DOHH2 (cell line): ENCODE data around the gene ZMYND8.
"Not testable (repeated sequence)": the region's sequence is repeated elsewhere in the genome, so short reads cannot be mapped to it uniquely, and the experiment has no call there.

Source experiments
- H3F3A ChIP-seq: fragments of 200-600 bp; sonication (generic), shearing (Covaris generic); 2 replicates; pipeline ENCODE4 v1.6.0; 2016; ENCODE audit warnings: antibody characterized with exemption, mild to moderate bottlenecking; ENCODE audit not compliant: control insufficient read depth, insufficient read depth
- H3K27ac ChIP-seq: fragments of 200-600 bp; sonication (generic); 2 replicates; pipeline ENCODE4 v1.5.1; 2014; ENCODE audit warnings: low read depth, mild to moderate bottlenecking, low read length, moderate library complexity
- H3K27me3 ChIP-seq: fragments of 200-600 bp; sonication (generic); 2 replicates; pipeline ENCODE4 v1.6.1; 2014; ENCODE audit warnings: mild to moderate bottlenecking, low read length, mixed read lengths; ENCODE audit not compliant: control insufficient read depth
- H3K36me3 ChIP-seq: fragments of 200-600 bp; sonication (generic); 2 replicates; pipeline ENCODE4 v1.6.1; 2014; ENCODE audit warnings: mild to moderate bottlenecking, low read length, moderate library complexity, mixed read lengths; ENCODE audit not compliant: control insufficient read depth
- H3K4me1 ChIP-seq: fragments of 200-600 bp; sonication (generic); 2 replicates; pipeline ENCODE4 v1.6.1; 2014; ENCODE audit warnings: mild to moderate bottlenecking, low read length, mixed read lengths; ENCODE audit not compliant: control insufficient read depth
- H3K4me2 ChIP-seq: fragments of 200-600 bp; sonication (generic); 2 replicates; pipeline ENCODE4 v1.6.0; 2014; ENCODE audit warnings: mild to moderate bottlenecking, low read length, moderate library complexity
- H3K4me3 ChIP-seq: fragments of 200-600 bp; sonication (generic); 2 replicates; pipeline ENCODE4 v1.5.1; 2014; ENCODE audit warnings: mild to moderate bottlenecking, low read length, mixed read lengths
- H3K79me2 ChIP-seq: fragments of 200-600 bp; sonication (generic); 2 replicates; pipeline ENCODE4 v1.6.1; 2014; ENCODE audit warnings: mild to moderate bottlenecking, low read length, mixed read lengths; ENCODE audit not compliant: control insufficient read depth
- H3K9me2 ChIP-seq: fragments of 200-600 bp; sonication (generic); replicated peaks from 2 replicates; pipeline ENCODE4 v1.6.1; 2014; ENCODE audit warnings: mild to moderate bottlenecking, low read length, mixed read lengths; ENCODE audit not compliant: control insufficient read depth
- H3K9me3 ChIP-seq: fragments of 200-600 bp; sonication (generic); 2 replicates; pipeline ENCODE4 v1.6.1; 2014; ENCODE audit warnings: antibody characterized with exemption, low read length, mixed read lengths; ENCODE audit not compliant: control insufficient read depth, insufficient read depth
- H4K20me1 ChIP-seq: fragments of 200-600 bp; sonication (generic); 2 replicates; pipeline ENCODE4 v1.6.0; 2014; ENCODE audit warnings: low read depth, mild to moderate bottlenecking, antibody characterized with exemption, low read length, moderate library complexity; ENCODE audit not compliant: control insufficient read depth, insufficient read depth
- EZH2phosphoT487 ChIP-seq: fragments of 200-600 bp; sonication (generic); IDR thresholded peaks from 2 replicates; pipeline ENCODE4 v1.6.1; 2017; ENCODE audit warnings: borderline replicate concordance, mild to moderate bottlenecking, antibody characterized with exemption, low read length, moderate library complexity, mixed read lengths
- TF ChIP-seq, protein P1 (sequence below): fragments of 200-600 bp; sonication (generic); IDR thresholded peaks from one replicate; pipeline ENCODE4 v1.5.1; 2014; ENCODE audit warnings: antibody characterized with exemption, mild to moderate bottlenecking, low read depth, low read length; ENCODE audit not compliant: poor library complexity, severe bottlenecking

ZMYND8 gene

DNA sequence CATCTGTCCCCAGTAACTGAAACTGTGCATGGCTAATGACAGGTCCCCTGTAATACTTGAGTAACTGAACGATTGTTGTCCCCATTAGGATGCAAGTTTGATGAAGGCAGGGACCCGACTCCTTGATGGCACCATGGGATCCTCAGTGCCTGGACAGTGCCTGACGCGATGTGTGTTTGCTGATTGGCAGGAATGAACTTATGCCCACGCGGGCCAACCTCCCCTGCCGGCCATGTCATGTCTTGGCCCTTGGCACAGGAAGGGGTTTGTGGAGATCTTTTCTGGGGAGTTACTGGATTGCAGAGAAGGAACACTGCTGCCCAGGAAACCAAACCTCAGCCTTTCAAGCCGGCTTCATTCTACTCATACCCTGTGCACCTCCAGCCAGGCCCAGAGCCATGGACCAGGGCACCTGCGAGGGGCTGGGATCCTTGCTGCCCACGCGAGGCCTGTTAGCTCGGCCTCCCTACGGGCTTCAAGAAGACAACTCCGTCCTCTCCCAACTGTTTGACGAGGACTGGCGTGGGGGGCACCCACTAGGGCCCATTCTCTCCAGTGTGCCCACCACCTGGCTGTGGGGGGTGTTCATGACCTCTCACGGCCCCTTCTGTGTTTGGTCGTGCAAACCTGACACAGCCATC is 147.8 kb downstream of the ZMYND8 start:
- TF ChIP-seq, protein P1, sequence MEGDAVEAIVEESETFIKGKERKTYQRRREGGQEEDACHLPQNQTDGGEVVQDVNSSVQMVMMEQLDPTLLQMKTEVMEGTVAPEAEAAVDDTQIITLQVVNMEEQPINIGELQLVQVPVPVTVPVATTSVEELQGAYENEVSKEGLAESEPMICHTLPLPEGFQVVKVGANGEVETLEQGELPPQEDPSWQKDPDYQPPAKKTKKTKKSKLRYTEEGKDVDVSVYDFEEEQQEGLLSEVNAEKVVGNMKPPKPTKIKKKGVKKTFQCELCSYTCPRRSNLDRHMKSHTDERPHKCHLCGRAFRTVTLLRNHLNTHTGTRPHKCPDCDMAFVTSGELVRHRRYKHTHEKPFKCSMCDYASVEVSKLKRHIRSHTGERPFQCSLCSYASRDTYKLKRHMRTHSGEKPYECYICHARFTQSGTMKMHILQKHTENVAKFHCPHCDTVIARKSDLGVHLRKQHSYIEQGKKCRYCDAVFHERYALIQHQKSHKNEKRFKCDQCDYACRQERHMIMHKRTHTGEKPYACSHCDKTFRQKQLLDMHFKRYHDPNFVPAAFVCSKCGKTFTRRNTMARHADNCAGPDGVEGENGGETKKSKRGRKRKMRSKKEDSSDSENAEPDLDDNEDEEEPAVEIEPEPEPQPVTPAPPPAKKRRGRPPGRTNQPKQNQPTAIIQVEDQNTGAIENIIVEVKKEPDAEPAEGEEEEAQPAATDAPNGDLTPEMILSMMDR: no peak
- TF ChIP-seq EZH2phosphoT487: no peak
- Histone ChIP-seq H3K9me3 (no peaks in the 10 kb centered on the region), H3K4me2 (no peak overlapping the region), H3K4me3 (no peak overlapping the region), H4K20me1 (no peaks in the 10 kb centered on the region), H3K36me3 (peaks cover 53% of the 10 kb centered on the region), H3F3A (peaks cover 2% of the 10 kb centered on the region; the same call in 1 of the 2 replicates), H3K9me2 (no peaks in the 10 kb centered on the region), H3K27ac (no peak overlapping the region), H3K4me1 (no peaks in the 10 kb centered on the region), H3K27me3 (no peaks in the 10 kb centered on the region), H3K79me2 (no peaks in the 10 kb centered on the region)

DNA sequence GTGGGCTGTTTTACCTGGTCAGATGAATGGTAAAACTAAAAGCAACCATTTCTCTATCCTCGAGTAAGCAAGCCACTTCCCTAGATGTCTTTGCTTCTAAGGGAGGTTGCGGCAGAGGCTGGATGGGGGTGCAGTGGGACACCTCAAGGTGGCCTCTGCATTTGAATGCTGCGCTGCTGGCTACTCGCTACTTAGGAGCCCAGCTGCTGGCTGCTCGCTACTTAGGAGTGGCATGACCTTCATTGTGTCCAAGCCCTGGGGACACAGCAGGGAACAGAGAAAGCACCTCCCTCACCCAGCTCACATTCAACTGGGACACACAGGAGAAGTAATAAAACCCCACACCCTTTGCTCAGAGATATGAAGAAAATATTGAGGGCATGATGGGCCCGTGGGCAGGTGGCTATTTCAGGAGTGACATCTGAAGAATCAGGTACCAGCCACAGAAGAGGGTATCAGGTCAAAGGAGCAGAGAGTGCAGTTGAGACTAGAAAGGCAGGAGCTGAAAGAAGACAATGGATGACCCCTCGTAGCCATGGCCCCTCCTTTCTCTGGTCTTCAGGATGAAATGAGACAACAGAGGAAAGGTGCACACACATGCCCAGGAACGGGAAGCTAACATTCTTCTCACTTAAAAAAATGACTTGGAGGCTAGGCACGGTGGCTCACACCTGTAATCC is 149.4 kb downstream of the ZMYND8 start:
- Histone ChIP-seq H3K9me3 (no peaks in the 10 kb centered on the region), H3K4me3 (no peak overlapping the region), H3K4me1 (no peaks in the 10 kb centered on the region), H3K27me3 (no peaks in the 10 kb centered on the region), H3K27ac (no peak overlapping the region), H4K20me1 (no peaks in the 10 kb centered on the region), H3K36me3 (peaks cover 38% of the 10 kb centered on the region), H3F3A (peaks cover 2% of the 10 kb centered on the region; the same call in 1 of the 2 replicates), H3K79me2 (no peaks in the 10 kb centered on the region), H3K4me2 (no peak overlapping the region), H3K9me2 (no peaks in the 10 kb centered on the region)
- TF ChIP-seq EZH2phosphoT487: no peak
- TF ChIP-seq, protein P1: no peak

DNA sequence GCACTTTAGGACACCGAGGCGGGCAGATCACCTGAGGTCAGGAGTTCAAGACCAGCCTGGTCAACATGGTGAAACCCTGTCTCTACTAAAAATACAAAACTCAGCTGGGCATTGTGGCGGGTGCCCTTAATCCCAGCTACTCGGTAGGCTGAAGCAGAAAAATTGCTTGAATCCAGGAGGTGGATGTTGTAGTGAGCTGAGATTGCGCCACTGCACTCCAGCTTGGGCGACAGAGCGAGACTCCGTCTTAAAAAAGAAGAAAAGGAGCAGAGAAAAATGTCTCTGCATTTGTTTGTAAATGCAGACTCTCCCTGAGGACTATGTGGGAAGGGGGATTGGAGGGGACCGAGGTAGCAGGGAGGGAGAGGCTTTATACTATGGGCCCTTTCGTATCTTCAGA is 149.9 kb downstream of the ZMYND8 start:
- H3F3A ChIP-seq, H3K4me3 ChIP-seq, H3K9me3 ChIP-seq, H3K27ac ChIP-seq, H3K27me3 ChIP-seq, H3K4me2 ChIP-seq, H3K79me2 ChIP-seq, H3K4me1 ChIP-seq, H4K20me1 ChIP-seq, H3K9me2 ChIP-seq: not testable (repeated sequence)
- H3K36me3 ChIP-seq: peaks cover 32% of the 10 kb centered on the region

DNA sequence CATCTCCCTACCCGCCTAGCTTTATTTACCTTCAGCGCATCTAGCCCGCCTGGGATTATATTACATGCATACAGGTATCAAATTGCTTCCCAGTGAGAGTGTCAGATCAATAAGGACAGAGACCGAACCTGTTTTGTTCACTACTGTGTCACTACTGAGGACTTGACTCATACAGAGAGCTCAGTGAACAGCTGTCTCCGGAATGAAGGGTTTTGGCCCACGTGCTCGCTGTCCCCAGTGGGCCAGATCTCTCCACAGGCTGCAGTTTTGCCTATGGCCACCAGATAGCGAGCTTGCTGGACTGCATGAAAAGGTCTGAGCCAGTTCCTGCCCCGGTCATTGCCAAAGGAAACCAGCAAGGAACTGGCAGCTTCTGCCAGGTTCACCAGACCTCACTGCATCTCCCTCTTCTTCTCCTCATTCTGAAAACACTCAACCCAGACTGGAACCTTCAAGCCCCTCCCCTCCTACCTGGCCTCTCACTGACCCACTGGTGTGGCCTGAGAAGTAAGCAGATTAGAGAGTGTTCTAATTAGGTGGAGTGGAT is 150.8 kb downstream of the ZMYND8 start:
- Histone ChIP-seq H3K79me2 (no peaks in the 10 kb centered on the region), H3K27me3 (no peaks in the 10 kb centered on the region), H3K9me3 (no peaks in the 10 kb centered on the region), H3K9me2 (no peaks in the 10 kb centered on the region), H3F3A (peaks cover 2% of the 10 kb centered on the region; the same call in 1 of the 2 replicates), H3K4me1 (no peaks in the 10 kb centered on the region), H3K27ac (no peak overlapping the region), H3K4me3 (no peak overlapping the region), H3K4me2 (no peak overlapping the region), H3K36me3 (peaks cover 23% of the 10 kb centered on the region), H4K20me1 (no peaks in the 10 kb centered on the region)
- TF ChIP-seq, protein P1: peak; percentile 55
- no peak for TF ChIP-seq EZH2phosphoT487

DNA sequence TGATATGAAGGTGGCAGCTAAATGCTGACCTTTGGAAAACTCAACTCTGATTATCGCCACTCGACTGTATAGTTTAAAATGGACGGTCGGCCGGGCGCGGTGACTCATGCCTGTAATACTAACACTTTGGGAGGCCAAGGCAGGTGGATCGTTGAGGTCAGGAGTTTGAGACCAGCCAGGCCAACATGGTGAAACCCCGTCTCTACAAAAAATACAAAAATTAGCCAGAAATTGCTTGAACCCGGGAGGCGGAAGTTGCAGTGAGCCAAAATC is 151.7 kb downstream of the ZMYND8 start:
- not testable (repeated sequence) for H3K4me1 ChIP-seq, H3K27ac ChIP-seq

More for the DNA sequence above, 151.7 kb downstream of the ZMYND8 start:
- H3K36me3 ChIP-seq: peaks cover 17% of the 10 kb centered on the region
- not testable (repeated sequence) for H3K4me3 ChIP-seq, H4K20me1 ChIP-seq, H3K4me2 ChIP-seq, H3F3A ChIP-seq, H3K27me3 ChIP-seq, H3K9me2 ChIP-seq, H3K79me2 ChIP-seq, H3K9me3 ChIP-seq
